HG03575 (cell line): ENCODE results near the gene NECTIN4.

Experiments
- ATAC-seq: cut with Tn5 transposase; IDR thresholded peaks from one replicate; pipeline ENCODE4 v1.9.1; 2021; ENCODE audit not compliant: unreplicated experiment, insufficient number of reproducible peaks, low FRiP score; ENCODE audit errors: extremely low read depth

Gene NECTIN4

DNA sequence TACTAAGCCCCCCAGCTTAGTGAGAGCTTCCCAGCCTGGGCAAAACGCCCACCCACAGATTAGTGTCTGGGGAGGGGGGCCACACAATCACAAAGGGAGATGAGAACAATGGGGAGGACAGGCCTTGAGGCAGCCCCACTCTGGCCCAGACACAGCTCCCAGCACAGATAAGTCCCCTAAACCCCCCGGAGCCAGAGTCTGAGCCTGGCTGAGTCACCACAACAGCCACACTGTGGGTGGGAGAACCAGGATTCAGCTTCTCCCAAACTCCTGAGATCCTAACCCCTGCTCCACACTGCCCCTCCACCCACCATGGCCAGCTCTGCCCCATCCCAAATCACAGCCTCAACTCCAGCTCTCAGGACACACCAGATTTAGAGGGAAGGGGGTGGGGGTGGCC is 4.2 kb downstream of the NECTIN4 start:
- no peak for ATAC-seq

DNA sequence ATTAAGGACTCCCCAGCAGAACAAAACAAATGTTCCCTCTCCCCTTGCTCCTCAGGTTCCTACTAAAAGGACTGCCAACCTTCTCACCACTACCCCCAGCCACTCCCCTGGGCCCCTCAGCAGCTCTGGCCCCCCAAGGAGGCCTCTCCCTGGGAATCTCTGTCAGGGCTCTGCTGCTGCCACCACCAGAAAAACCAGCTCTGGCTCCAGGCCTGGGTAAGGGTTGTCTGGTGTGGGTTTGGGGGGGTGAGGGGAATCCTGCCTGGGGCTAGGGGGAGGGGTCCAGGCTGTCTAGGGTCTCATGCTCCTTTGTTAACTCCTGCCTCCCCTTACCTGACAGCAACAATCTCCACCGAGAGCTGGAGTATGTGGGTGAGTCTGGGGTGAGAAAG is 4.8 kb downstream of the NECTIN4 start:
- ATAC-seq = no peak

DNA sequence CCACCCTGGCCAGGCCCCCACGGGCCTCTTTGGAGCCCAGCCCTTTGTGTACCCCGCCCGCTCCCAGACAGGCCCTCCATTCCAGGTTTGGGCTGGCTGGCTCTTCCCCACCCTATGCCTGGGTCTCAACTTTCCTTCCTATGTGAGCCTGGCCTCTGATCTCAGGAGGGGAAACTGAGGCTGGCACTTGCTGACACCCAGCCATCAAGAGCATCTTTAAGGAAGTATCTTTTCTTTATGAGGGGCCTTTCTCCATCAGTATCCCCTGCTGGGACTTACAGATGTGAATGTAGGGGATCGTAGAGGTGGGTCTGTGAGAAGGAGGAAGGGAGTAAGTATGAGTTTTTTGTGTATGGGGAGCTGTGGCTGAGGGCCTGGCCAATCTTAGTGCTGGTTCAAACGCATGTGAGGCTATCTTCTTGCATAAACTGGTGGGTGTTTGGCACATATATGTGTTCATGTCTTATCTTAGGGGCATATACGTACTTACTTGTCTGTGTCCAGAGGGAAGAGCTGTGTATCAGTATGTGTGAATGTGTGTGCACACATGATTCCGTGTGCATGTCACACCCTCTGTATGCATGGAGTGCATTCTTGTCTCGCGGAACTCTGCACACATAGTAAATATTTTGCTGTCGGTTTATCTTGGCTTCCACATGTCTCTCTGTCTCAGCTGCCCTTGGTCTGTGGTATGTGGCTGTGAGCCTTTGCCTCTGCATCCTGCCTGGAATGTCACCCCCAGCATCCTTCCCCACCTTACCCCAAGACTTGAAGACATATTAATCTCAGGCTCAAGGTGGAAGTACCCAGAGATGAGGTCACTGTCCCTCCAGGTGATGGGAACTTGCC is 5.4 kb downstream of the NECTIN4 start:
- no peak for ATAC-seq

DNA sequence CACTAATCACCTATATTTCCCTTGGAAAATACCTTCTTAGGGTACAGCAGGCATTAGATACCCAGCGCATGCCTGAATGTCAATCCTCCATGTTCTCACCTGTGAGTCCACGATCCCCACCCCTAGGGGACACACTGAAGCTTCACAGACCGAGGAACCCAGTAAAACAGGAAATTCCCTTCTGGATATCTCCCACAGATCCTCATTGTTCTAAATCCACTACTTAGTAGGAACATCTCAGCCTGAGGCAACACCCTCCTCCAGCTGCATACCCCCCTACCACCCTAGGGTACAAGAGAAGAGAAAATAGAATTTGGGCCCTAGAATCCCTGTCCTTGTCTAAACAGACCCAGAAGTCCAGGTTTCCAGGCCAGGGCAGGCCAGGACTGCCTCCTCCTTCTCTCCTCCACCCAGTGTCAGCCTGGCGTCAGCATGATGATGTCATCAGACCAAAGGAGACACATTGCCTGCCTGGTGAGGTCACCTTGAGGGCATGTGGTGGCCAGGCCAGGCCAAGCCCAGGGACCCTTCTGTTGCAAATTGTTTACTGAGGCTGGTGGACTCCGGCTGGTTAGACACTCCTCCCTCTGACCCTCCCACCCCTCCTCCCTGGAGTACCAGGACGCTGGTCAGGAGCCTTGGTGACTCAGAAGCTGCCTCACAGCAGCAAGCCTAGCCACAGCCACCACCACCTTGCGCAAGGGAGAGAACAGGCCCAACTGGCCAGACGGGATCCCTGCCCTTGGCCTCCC is 6.2 kb downstream of the NECTIN4 start:
- no peak for ATAC-seq

DNA sequence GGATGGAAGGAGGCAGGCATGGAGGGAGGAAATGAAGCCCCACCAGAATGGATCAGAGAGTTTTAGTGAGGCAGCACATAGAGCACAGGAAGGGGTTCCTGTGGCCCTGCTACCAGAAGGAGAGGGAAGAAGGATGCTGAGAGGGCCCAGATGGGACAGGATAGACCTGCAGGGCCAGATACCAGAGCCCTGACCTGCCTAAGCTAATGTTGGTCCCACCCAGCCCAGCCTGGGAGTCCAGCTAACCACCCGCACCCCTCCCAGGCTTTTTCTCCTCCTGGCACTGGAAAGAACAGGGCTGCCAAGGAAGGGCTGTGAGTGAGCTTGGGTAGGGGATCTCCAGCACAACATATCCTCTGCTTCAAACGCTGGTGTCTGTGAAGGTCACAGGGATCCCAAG is 6.9 kb downstream of the NECTIN4 start:
- no peak for ATAC-seq

DNA sequence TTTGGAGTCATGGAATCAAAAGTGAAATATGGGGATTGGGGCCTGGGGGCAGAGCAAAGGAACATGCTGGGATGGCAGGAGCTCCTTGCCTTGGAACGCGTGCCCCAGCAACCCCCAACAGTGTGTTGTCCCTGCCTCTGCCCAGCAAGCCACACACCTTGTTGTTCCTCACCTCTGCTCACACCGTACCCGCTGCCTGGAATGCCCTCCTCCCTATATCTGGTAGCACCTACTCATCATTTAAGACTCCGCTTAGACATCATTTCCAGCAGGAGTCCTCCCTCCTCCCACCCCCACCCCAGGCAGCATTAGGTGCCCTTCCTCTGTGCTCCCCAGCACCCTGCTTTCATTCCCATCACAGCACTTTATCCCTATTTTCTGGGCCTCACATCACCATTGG is 7.8 kb downstream of the NECTIN4 start:
- ATAC-seq = no peak

DNA sequence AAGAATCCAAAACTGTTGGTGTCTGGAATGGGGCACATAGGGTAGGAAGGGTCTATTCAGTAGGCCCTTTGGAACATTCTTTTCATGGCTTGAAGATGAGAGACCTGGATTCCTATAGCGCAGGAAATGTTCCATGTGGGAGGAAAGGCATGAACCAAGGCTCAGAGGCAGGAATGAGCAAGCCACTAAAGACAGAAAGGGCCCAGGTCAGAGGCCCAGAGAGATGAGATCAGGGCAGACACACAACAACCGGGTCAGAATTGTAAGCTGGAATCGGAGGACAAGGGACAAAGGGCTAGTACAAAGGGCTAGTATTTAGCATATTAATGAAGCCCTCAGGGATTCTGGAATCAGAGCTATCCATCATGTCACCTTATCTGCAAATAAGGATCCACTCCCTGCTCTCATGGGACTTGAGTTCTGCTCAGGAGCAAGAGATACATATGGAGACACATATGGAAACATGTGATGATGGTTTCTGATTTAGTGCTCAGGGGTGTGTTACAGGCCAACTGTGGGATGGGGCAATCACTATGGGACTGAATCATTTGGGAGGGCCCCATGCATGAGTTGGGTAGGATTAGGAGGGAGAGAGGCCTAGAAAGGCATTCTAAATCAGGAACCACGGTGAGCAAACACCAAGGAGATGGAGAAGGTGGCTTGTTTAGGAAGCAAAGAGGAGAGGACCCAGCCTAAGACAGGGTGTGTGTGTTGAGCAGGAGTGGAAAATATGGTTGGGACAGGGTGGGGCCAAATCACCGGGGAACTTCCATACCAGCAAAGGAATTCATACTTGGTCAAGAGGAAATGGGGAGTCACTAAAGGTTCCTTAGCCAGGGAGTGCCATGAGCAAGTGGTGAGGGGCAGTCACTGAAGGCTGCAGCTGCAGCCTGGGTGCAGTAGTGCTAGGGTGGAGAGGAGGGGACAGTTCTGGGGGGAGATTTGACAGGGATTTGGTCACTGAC is 8.6 kb downstream of the NECTIN4 start:
- no peak for ATAC-seq

DNA sequence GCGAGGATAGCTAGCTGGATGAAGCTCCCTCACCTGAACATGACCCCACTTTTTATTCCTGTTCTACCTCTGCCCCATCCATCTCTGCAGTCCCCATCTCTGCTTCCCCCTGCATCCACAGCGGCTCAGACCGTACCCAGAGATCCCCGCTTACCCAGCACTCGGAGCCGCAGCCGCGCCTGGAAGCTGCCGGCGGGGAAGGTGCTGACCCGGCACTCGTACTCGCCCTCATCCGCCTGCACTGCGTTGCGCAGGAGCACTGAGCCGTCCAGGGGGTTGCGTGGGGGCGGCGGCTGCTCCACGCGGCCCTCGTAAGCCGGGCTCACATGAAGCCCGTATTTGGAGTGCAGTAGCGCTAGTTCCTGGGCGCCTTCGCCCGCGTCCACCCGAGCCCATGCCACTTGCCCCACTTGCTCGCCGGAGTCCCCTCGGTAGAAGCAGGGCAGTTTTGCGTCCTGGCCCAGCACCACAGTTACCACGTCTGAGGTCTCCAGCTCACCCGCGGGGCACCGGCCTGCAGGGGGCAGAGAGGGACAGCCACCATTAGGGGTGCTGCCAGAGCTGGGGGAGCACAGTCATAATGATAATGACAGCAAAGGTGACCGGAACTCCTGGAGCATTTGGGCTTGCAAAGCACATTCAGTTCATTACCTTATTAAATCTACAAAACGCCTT is 9.8 kb downstream of the NECTIN4 start:
- ATAC-seq = no peak

DNA sequence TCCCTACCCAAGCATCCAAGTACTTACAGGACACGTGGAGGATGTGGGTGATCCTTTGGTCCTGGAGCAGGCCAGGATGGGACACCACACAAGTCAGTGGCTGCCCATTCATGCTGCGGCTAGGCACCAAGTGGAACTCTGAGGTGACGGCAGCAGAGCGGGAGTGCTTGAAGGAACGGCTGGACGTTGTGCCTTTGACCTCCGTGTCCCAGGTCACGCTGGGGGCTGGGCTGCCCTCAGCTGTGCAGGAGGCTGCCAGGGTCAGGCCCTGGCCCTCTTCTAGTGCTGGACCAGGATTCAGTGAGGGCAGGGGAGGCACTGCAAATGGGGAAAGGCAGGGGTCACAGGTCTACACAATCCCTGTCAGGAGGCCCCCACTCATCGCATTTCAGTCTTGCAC is 11.9 kb downstream of the NECTIN4 start:
- ATAC-seq = no peak

DNA sequence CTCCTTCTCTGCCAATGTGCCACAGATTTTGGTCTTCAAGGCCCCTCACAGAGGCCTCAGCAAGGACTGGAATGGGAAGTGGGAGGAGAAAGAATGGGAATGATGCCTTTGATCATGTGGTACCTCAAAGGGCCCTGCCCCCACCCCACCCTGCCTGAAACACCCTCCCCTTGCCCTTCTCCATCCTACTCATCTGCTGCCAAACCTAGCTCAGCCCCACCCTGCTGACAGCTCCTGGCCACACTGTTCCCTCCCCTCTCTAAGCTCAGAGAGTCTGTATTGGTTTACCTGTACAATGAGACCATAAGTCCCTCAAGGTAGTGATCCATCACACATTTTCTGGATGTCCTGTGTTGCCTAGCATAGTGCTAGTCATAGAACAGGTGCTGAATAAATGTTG is 12.9 kb downstream of the NECTIN4 start:
- ATAC-seq = no peak

DNA sequence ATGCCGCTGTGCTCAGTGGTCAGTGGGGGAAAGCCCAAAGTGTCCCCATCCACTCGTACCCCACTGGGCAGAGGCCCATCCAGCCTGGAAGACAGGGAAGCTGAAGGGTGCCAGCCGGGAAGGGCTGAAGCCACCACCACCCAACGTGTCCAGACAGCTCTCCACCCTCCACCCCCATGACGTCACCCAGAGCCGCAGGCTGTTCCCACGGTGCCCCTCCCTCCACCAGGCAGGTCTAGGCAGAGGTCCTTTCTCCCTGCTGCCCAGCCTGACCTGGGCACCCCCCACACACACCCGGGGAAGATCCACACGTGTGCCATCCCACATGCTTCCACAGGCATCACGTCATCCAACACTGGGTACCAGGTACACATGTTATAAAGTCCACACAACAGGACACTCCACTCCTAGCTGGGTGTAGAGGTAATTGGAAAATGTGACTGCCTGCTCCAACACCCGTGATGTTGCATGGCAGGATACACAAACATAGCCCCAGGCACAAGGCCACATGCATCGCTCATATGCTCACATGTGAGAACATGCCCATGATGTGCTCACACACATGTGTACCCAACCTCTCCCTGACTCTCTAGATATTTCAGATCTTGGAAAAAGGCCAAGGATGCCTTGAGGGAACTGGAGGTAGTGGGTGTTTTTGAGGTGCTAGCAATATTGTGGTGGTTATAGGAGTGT is 14.5 kb downstream of the NECTIN4 start:
- no peak for ATAC-seq

DNA sequence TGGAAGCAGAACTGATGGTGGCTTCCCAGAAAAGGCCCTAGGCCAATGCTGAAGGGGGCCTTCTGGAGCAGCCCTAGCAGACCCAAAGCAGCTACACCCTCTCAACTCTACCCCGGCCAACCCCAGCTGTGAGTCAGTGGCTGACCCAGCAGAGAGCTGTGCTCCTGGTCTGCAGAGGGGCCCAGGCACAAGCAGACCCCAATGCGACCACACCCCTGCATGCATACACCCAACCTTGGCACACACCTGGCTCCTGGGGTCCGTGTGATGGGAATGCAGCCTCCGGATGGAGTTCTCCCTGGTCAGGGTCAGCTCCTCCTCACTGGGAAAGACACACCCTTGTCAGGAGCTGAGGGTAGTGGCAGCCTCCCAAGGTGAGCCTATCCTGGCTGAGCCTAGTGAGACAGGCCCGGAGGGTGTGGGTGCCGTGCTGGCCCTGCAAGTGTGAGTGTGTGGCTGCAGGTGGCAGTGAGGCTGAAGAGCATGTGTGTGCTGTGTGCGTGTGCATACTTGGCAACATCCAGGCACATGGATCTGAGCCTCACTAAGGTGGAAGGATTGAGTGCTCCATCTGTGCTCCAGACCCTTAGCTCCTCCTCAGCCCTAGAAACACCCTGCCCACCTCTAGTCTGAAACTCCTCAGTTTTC is 15.8 kb downstream of the NECTIN4 start:
- no peak for ATAC-seq

DNA sequence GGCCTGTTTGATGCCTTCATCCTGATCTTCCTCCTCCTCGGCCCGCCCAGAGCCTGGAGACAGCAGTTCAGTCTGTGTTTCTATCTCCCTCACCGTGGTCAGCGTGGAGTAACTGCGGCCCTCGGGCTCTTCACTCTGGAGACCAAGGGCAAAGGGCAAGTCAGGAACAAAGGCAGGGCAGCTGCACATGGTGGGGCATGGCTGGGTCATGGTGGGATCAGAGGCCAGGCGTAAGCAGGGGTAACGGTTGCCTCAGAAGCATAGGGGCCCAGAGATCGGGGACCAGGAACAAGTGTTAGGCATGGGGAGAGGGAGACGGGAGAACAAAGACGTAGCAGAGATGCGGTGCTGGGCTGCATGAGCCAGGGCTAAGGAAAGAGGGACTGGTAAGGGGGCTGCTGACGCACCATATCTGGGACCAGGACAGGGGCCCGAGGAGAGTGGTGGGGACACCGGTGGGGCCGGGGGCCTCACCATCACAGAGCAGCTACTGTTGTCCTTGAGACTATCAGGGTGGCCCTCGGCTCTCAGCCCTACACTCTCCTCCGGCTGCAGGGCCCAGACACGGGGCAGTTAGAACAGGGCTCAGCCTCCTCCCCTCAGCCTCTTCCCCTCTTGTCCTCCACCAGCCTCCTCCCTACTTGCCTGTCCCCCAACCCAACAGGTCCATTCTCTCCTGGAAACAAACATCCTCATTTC is 16.5 kb downstream of the NECTIN4 start:
- ATAC-seq = no peak

DNA sequence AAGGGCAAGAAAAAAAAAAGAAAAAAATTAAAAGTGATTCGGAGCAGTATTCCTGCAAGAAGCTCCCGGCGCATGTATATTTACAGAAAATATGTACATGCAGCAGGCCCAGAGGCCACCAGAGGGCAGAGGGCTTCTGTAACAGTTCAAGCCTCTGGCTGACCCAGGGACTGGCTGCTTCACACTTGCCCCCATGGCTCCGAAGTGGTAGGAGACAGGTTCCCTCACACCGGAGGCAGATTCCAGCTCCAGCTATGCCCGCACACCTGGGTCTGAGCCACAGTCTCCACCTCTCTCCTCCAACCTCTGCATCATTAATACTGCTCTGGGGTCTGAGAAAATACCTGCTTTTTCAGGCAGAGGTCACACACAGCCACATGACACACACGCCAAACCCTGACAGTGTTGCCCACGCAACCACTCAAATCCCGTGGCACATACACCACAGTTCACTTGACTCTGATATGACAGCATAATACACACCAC is 17.4 kb downstream of the NECTIN4 start:
- ATAC-seq = no peak

DNA sequence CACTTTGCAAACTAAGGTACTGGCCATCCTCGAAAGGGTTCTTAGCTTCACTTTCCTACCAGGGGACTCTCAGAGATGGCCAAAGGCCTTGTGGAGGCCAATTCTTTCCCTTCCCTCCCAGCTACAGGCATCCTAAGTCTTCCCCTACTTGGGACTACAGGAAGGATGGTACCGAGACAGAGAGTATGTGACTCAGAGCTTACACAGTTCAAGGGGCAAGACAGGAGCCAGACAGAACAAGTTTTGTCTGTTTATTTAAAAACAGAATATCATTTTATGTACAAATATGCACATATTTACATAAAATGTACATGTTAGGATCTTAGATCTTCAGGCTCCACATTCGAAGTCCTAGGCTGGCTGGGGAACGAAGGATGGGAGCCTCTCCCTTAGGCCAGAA is 18.6 kb downstream of the NECTIN4 start:
- ATAC-seq = no peak

DNA sequence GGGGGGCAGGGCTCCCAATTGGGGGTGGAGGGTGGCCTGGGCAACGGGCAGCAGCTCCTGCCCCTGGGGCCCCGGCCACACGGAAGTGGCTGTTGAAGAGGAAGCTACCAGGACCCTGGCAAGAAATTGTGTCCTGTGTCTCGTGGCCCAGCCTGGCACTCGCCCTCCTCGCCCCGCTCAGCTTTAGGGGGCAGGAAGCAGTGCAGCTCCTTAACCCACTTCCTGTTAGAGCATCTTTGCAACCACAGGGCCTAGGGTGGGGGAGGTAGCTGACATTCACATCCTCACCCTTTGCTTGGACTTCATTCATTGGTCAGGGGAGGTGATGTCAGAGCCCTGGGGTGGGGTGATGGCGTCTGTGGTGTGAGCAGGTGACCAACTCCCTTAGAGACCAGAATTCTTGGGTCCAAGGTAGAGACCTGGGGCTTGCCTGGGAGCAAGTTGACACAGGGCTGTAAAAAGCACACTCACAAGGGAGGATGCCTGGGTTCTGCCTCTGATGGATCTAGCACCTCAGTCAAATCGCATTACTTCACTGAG is 19.6 kb downstream of the NECTIN4 start, which contains the start of gene ARHGAP30:
TSS of gene ARHGAP30 (minus strand) at position 161 of the 540 bp plus-strand sequence. CDS start 267 bp downstream, outside the sequence.
- no peak for ATAC-seq

DNA sequence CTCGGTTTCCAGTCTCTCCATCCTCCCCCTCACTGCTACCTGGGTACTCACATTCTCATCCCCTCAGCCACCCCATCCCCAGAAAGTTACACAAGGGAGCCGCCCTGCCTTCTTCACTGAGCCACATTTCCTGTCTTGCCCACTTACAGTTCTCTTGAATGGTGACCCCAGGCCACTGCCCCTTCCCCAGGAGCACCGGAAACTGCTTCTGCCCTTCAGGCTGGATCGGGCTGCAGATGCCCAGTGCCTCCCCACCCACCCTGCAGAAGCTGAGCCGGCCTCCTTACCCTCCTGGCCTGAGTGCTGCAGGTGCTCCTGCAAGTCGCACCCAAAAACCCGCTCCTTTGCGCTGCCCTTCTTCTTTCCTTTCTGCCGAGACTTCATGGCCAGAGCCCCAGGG is 20.1 kb downstream of the NECTIN4 start:
- ATAC-seq = no peak
